Tibial nerve (tissue), 4 donors: ENCODE data around the gene HAO2.
"Not testable (repeated sequence)": the region's sequence is repeated elsewhere in the genome, so short reads cannot be mapped to it uniquely, and the experiment has no call there.

Source experiments
- CTCF ChIP-seq, 5 experiments: fragments of 200-600 bp in 3 of 5; fragments of 450-650 bp in 2 of 5; sonication (generic) in 3 of 5; IDR thresholded peaks; one replicate each; pipeline ENCODE4 v1.5.1; 2016 to 2019; ENCODE audit warnings: antibody characterized with exemption in 5 of 5, mild to moderate bottlenecking in 3 of 5, moderate library complexity in 2 of 5
- EP300 ChIP-seq, 2 donors: sonication (generic); formaldehyde crosslinking; IDR thresholded peaks; one replicate each; pipeline ENCODE4 v1.6.1; 2017; ENCODE audit warnings: antibody characterized with exemption in 2 of 2, mild to moderate bottlenecking in 1 of 2
- POLR2A ChIP-seq, 2 donors: fragments of 450-650 bp; IDR thresholded peaks; one replicate each; pipeline ENCODE4 v1.6.1; 2017; ENCODE audit warnings: antibody characterized with exemption in 2 of 2, mild to moderate bottlenecking in 2 of 2, moderate library complexity in 2 of 2

- not testable (repeated sequence) for TF ChIP-seq CTCF, POLR2A, EP300 (IDR thresholded peaks at IDR 0.05)
Observed at GRCh38 chr1:119377594-119377993, 9.0 kb downstream of the HAO2 start.
